Keratinocyte (primary cell): ENCODE data around the gene ZMIZ1.

Experiments used
- EZH2 ChIP-seq: IDR thresholded peaks from one replicate; pipeline ENCODE4 v1.6.1; 2012; ENCODE audit warnings: inconsistent platforms, mild to moderate bottlenecking, low read length, moderate library complexity
- TF ChIP-seq, protein P1 (sequence below), 3 experiments: IDR thresholded peaks in 1 of 3; conservative IDR thresholded peaks in 1 of 3; optimal IDR thresholded peaks in 1 of 3; 2 replicates in 2 of 3; 3 replicates in 1 of 3; pipeline versions ENCODE3 to v1.5.1; 2011; ENCODE audit warnings: low read length in 3 of 3, mild to moderate bottlenecking in 3 of 3, moderate library complexity in 2 of 3, control low read depth in 1 of 3, inconsistent platforms in 1 of 3; ENCODE audit not compliant: insufficient read depth in 2 of 3; ENCODE audit errors: extremely low read depth in 1 of 3

DNA sequence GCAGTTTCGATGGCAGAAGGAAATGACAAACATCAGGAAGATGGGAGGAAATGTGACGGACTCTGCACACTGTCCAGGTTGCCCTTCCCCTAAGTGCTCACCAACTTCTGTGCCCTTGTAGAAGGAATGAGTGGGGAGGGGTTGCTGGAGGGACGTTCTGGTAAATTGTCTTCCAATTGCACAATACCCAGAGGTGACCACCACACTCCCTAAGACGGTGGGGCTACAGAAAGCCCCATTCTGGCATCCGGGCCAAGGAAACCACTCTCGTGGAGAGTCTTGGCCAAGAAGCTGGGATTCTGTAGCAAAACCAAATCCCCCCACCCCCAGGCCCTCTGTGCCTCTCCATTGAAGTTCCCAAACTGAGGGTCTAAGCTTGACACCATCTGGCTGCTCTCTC, 37.1 kb downstream of the ZMIZ1 start:
- TF ChIP-seq, protein P1, sequence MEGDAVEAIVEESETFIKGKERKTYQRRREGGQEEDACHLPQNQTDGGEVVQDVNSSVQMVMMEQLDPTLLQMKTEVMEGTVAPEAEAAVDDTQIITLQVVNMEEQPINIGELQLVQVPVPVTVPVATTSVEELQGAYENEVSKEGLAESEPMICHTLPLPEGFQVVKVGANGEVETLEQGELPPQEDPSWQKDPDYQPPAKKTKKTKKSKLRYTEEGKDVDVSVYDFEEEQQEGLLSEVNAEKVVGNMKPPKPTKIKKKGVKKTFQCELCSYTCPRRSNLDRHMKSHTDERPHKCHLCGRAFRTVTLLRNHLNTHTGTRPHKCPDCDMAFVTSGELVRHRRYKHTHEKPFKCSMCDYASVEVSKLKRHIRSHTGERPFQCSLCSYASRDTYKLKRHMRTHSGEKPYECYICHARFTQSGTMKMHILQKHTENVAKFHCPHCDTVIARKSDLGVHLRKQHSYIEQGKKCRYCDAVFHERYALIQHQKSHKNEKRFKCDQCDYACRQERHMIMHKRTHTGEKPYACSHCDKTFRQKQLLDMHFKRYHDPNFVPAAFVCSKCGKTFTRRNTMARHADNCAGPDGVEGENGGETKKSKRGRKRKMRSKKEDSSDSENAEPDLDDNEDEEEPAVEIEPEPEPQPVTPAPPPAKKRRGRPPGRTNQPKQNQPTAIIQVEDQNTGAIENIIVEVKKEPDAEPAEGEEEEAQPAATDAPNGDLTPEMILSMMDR (optimal IDR thresholded peaks at IDR 0.05 in 1 of 3, IDR thresholded peaks at IDR 0.05 in 1 of 3, conservative IDR thresholded peaks at IDR 0.05 in 1 of 3; ENCODE audit: extremely low read depth in 1 of 3, insufficient read depth in 2 of 3, low read length in 3 of 3): no peak
- no peak for TF ChIP-seq EZH2
